ENCODE data around the gene RNF10. TPM values are rescaled to one million over a fixed set of nuclear protein-coding genes. Genes with fewer than 3 reads are reported as not detected.

RNF10 gene
- total and polyA plus RNA-seq, 2 experiments from 2014 or later = 113 to 149 TPM

- Mint-ChIP-seq H3K9me3 (no peaks in the 10 kb centered on the region), H3K4me3 (no peak overlapping the region), H3K4me1 (peaks cover 27% of the 10 kb centered on the region), H3K36me3 (ENCODE audit: low read depth) (peaks cover 24% of the 10 kb centered on the region), H3K27me3 (ENCODE audit: insufficient read depth, low read depth, poor library complexity) (peaks cover 2% of the 10 kb centered on the region), H3K27ac (no peak overlapping the region)
- Histone ChIP-seq H3K79me2 (replicated peaks; ENCODE audit: insufficient read depth) (peaks cover 99% of the 10 kb centered on the region), H2AFZ (no peak overlapping the region), H3K27me3 (ENCODE audit: insufficient read depth) (no peaks in the 10 kb centered on the region), H3F3A (replicated peaks; ENCODE audit: low read depth) (peaks cover 2% of the 10 kb centered on the region; the same call in 1 of the 2 replicates), H3K4me3 (no peak overlapping the region), H3K36me3 (ENCODE audit: insufficient read depth) (no peaks in the 10 kb centered on the region), H3K4me1 (ENCODE audit: insufficient read depth) (peaks cover 37% of the 10 kb centered on the region), H4K20me1 (replicated peaks; ENCODE audit: insufficient read depth) (peaks cover 76% of the 10 kb centered on the region), H3K9me2 (ENCODE audit: insufficient read depth) (no peaks in the 10 kb centered on the region), H3K27ac (ENCODE audit: low read depth) (no peak overlapping the region), H3K4me2 (no peak overlapping the region)
- no peak for DNase-seq (ENCODE audit: low spot score)
- TF ChIP-seq REST (IDR thresholded peaks at IDR 0.05; ENCODE audit: unreplicated experiment) = no peak
- TF ChIP-seq JUNB (IDR thresholded peaks at IDR 0.05; ENCODE audit: unreplicated experiment) = no peak
- no peak for TF ChIP-seq ETS1 (IDR thresholded peaks at IDR 0.05)
- TF ChIP-seq ZNF331 (CRISPR knock-in tag; IDR thresholded peaks at IDR 0.05; ENCODE audit: low read depth) = no peak
- no peak for TF ChIP-seq POLR2AphosphoS5 (IDR thresholded peaks at IDR 0.05; ENCODE audit: low read depth)
- TF ChIP-seq ZNF462 (CRISPR knock-in tag; IDR thresholded peaks at IDR 0.05) = no peak
- TF ChIP-seq EZH2phosphoT487 (IDR thresholded peaks at IDR 0.05; ENCODE audit: unreplicated experiment) = no peak
- no peak for TF ChIP-seq ZNF114 (CRISPR knock-in tag; IDR thresholded peaks at IDR 0.05)
- no peak for TF ChIP-seq CTCF (conservative IDR thresholded peaks at IDR 0.05; ENCODE audit: low read depth in 2 of 2)
- TF ChIP-seq CREB1 (CRISPR knock-in tag; IDR thresholded peaks at IDR 0.05; ENCODE audit: low read depth) = no peak
- TF ChIP-seq EZH2 (IDR thresholded peaks at IDR 0.05; ENCODE audit: low read depth, unreplicated experiment) = no peak
- TF ChIP-seq NANOG (IDR thresholded peaks at IDR 0.05; ENCODE audit: borderline replicate concordance) = no peak
- no peak for TF ChIP-seq STAT1 (IDR thresholded peaks at IDR 0.05; ENCODE audit: unreplicated experiment)
- ATAC-seq = no peak
These were observed 5.1 kb downstream of the RNF10 start for GRCh38 chr12:120539303-120539702.
